K562 (cell line): ENCODE measurements around the gene PNP. TPM values are rescaled to one million over a fixed set of nuclear protein-coding genes. Genes with fewer than 3 reads are reported as not detected.

ENCODE experiments used
- ATAC-seq: fragments of 200-7000 bp; cut with Tn5 transposase; 3 replicates; pipeline ENCODE4 v1.9.1; 2020; ENCODE audit warnings: moderate library complexity
- BruUV-seq: library from RNA; stranded (reverse); fragments of 400-500 nt; replicated peaks from 2 replicates; lab custom pipeline; 2021; lab: Mats Ljungman, UMichigan
- CTCF ChIA-PET: fragments of 300-600 bp; formaldehyde crosslinking; extraction: SDS; loops from one replicate; lab custom pipeline; 2021; ENCODE audit warnings: low intra/inter-chr PET ratio; lab: Yijun Ruan, JAX
- POLR2A ChIA-PET: fragments of 300-600, 350-650 bp; sonication (Branson Sonifier 250); formaldehyde crosslinking; extraction: SDS; loops from one replicate; lab custom pipeline; 2021; ENCODE audit warnings: antibody characterized with exemption, inconsistent platforms; lab: Yijun Ruan, JAX
- DNase-seq, 4 experiments: peaks; one replicate each; pipeline versions ENCODE4 v3.0.0 to v3.0.0-alpha.2; 2011 to 2018; ENCODE audit warnings: low spot score in 3 of 4, mixed read lengths in 3 of 4; ENCODE audit errors: extremely low read depth in 1 of 4
- FAIRE-seq: peaks from 2 replicates; lab custom pipeline; 2011; peaks lifted over from hg19 to GRCh38; lab: Jason Lieb, UNC
- H2AFZ ChIP-seq: 2 replicates; pipeline ENCODE4 v1.6.0; 2011; ENCODE audit warnings: low read depth, low read length, control low read depth, inconsistent platforms
- H3K27ac ChIP-seq: fragments of 200-600 bp; 3 replicates; pipeline ENCODE4 v1.8.0; 2011; ENCODE audit warnings: low read depth, mild to moderate bottlenecking, control low read depth, inconsistent platforms, low read length, moderate library complexity, mixed read lengths; ENCODE audit errors: extremely low read depth
- H3K27me3 ChIP-seq, 2 experiments: fragments of 300-600 bp in 1 of 2; 2 replicates in 1 of 2; 3 replicates in 1 of 2; pipeline versions ENCODE4 v1.6.0 to v1.8.0; 2011; ENCODE audit warnings: inconsistent platforms in 2 of 2, low read length in 2 of 2, mild to moderate bottlenecking in 1 of 2, mixed read lengths in 1 of 2, moderate library complexity in 1 of 2; ENCODE audit not compliant: control insufficient read depth in 2 of 2, insufficient read depth in 2 of 2
- H3K36me3 ChIP-seq: fragments of 300-600 bp; 3 replicates; pipeline ENCODE4 v1.8.0; 2011; ENCODE audit warnings: mild to moderate bottlenecking, low read length, inconsistent platforms; ENCODE audit not compliant: control insufficient read depth, insufficient read depth
- H3K4me1 ChIP-seq, 2 experiments: fragments of 200-600 bp in 1 of 2; replicated peaks in 1 of 2; 2 replicates in 1 of 2; 3 replicates in 1 of 2; pipeline versions ENCODE4 v1.5.1 to v1.8.0; 2011; ENCODE audit warnings: inconsistent platforms in 2 of 2, low read length in 2 of 2, mild to moderate bottlenecking in 1 of 2, mixed read lengths in 1 of 2, moderate library complexity in 1 of 2; ENCODE audit not compliant: control insufficient read depth in 2 of 2, insufficient read depth in 2 of 2
- H3K4me2 ChIP-seq: 2 replicates; pipeline ENCODE4 v1.6.1; 2011; ENCODE audit warnings: low read length, control low read depth, inconsistent platforms, mixed read lengths; ENCODE audit not compliant: insufficient read depth
- H3K4me3 ChIP-seq: fragments of 200-600 bp; sonication (generic), shearing (Covaris generic); 2 replicates; pipeline ENCODE4 v1.5.1; 2016; ENCODE audit warnings: control low read depth, inconsistent platforms
- H3K79me2 ChIP-seq: fragments of 200-600 bp; 3 replicates; pipeline ENCODE4 v1.8.0; 2011; ENCODE audit warnings: low read length, inconsistent platforms; ENCODE audit not compliant: control insufficient read depth, insufficient read depth
- H3K9ac ChIP-seq, 2 experiments: 2 replicates each; pipeline versions ENCODE4 v1.6.0 to v1.6.1; 2011; ENCODE audit warnings: low read depth in 2 of 2, low read length in 2 of 2, control low read depth in 1 of 2, inconsistent platforms in 1 of 2, mild to moderate bottlenecking in 1 of 2, mixed read lengths in 1 of 2; ENCODE audit not compliant: insufficient read depth in 1 of 2
- H3K9me1 ChIP-seq: one replicate; pipeline ENCODE4 v1.6.0; 2011; ENCODE audit warnings: inconsistent platforms, mild to moderate bottlenecking, low read length, moderate library complexity; ENCODE audit not compliant: control insufficient read depth, insufficient read depth
- H3K9me3 ChIP-seq: replicated peaks from 2 replicates; pipeline ENCODE4 v1.5.1; 2011; ENCODE audit warnings: low read depth, low read length, inconsistent platforms; ENCODE audit not compliant: control insufficient read depth, insufficient read depth
- H4K20me1 ChIP-seq: replicated peaks from 2 replicates; pipeline ENCODE4 v1.6.1; 2011; ENCODE audit warnings: low read length, inconsistent platforms, mixed read lengths; ENCODE audit not compliant: control insufficient read depth, insufficient read depth
- CTCFL ChIP-seq: IDR thresholded peaks from 2 replicates; pipeline ENCODE4 v1.6.1; 2011; ENCODE audit warnings: borderline replicate concordance, low read depth, mild to moderate bottlenecking, moderate library complexity, low read length; ENCODE audit not compliant: insufficient read depth, poor library complexity, severe bottlenecking
- GTF2F1 ChIP-seq: IDR thresholded peaks from 2 replicates; pipeline ENCODE4 v1.6.1; 2011; ENCODE audit warnings: low read depth, low read length, improper control_type of control experiment
- HMG20B ChIP-seq: fragments of 250-450 bp; sonication (Bioruptor Pico); IDR thresholded peaks from 2 replicates; pipeline ENCODE4 v1.5.0; 2021; ENCODE audit warnings: mild to moderate bottlenecking
- KAT8 ChIP-seq: fragments of 450-650 bp; IDR thresholded peaks from 2 replicates; pipeline ENCODE4 v1.6.1; 2016; ENCODE audit warnings: low read depth, mild to moderate bottlenecking
- MCM5 ChIP-seq: fragments of 450-650 bp; IDR thresholded peaks from 2 replicates; pipeline ENCODE4 v1.6.1; 2016; ENCODE audit warnings: low read depth
- NBN ChIP-seq: fragments of 450-650 bp; IDR thresholded peaks from 2 replicates; pipeline ENCODE4 v1.6.1; 2016; ENCODE audit warnings: low read depth, mild to moderate bottlenecking
- PCBP2 ChIP-seq: fragments of 200-400 bp; formaldehyde crosslinking; IDR thresholded peaks from 2 replicates; pipeline ENCODE4 v1.6.1; 2018; ENCODE audit warnings: low read length, low read depth, mild to moderate bottlenecking, moderate library complexity; ENCODE audit not compliant: poor library complexity, severe bottlenecking
- PHF20 ChIP-seq: fragments of 450-650 bp; IDR thresholded peaks from 2 replicates; pipeline ENCODE4 v1.6.1; 2018; ENCODE audit not compliant: partially characterized antibody
- SUPT5H ChIP-seq: fragments of 450-650 bp; IDR thresholded peaks from 2 replicates; pipeline ENCODE4 v1.6.1; 2016
- ZNF277 ChIP-seq: fragments of 250-450 bp; sonication (Bioruptor Pico); IDR thresholded peaks from 2 replicates; pipeline ENCODE4 v1.8.0; 2022; ENCODE audit warnings: inconsistent platforms, mild to moderate bottlenecking, moderate library complexity, borderline replicate concordance
- ZNF695 ChIP-seq: fragments of 450-650 bp; formaldehyde crosslinking; IDR thresholded peaks from 2 replicates; pipeline ENCODE4 v1.4.0; 2020; ENCODE audit warnings: mild to moderate bottlenecking, moderate library complexity
- WGBS: fragments of 100-300 bp; shearing (Covaris generic); methylation state at CpG from one replicate; pipeline ENCODE4 v1.1.6; 2016; ENCODE audit warnings: low coverage, mixed read lengths; ENCODE audit not compliant: insufficient coverage; ENCODE audit errors: missing lambda C conversion rate; 5-methylcytosine and 5-hydroxymethylcytosine counted together
- in situ Hi-C: fragments of 300-500 bp; cut with MboI; formaldehyde crosslinking; loops from 4 replicates; pipeline ENCODE4 v1.15.0; 2018; ENCODE audit warnings: inconsistent platforms, mixed read lengths
- intact Hi-C: fragments of 100-400 bp; cut with micrococcal nuclease; formaldehyde crosslinking; loops from 2 replicates; pipeline ENCODE4 v1.14.2; 2022
- polyA plus RNA-seq, 8 experiments: library from polyadenylated mRNA; depleted of rRNA in 4 of 8; stranded (reverse) in 5 of 8; unstranded in 3 of 8; fragments of >200 nt; fragmentation: Nextera tagmentation in 2 of 8; fragmentation: Illumina TruSeq in 1 of 8; extraction: Ambion mirVana in 2 of 8; extraction: Trizol in 1 of 8; gene quantifications; 2 replicates each; pipeline versions ENCODE4 v1.2.1 to v1.2.3, GENCODE V29; 2011 to 2014; ENCODE audit warnings: inconsistent platforms in 1 of 8, missing spikeins in 1 of 8
- total RNA-seq, 7 experiments: library from RNA; depleted of rRNA in 6 of 7; stranded (reverse); fragments of >200 nt in 6 of 7; fragmentation: Illumina TruSeq in 2 of 7; extraction: Trizol in 2 of 7; gene quantifications; 2 replicates each; pipeline versions ENCODE4 v1.2.1 to v1.2.3, GENCODE V29; 2011 to 2021; ENCODE audit warnings: low replicate concordance in 1 of 7

PNP gene
- total and polyA plus RNA-seq, 9 of the 15 experiments (the other 6 are each of a cell fraction or from before 2014, with no cell fraction given), result 92.5 to 288 (median 137) TPM

DNA sequence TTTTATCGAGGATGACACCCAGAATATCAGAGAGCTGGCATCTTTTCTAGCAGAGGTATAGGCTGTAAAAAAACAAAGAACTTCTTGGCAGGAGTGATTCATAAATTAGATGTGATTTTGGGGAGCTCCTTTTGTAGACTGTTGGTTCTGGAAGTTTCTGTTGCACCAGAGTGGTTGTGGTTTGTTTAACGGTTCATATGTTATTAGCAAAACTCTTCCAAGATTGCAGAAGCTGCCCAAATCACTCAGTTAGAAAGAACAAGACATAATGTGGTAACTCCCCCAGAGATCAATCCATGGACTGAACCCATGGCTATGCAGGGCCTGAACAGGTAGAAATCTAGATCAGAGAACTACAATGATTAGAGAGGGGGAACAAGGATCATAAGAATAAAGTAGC lies 29.4 kb downstream of the PNP start:
- no peak for ATAC-seq
- no peaks in the 10 kb centered on the region for H3K27me3 ChIP-seq
- 34% methylated on average over 2 of the region's 2 CpGs for WGBS
- no peaks in the 10 kb centered on the region for H4K20me1 ChIP-seq
- DNase-seq, result no peak
- FAIRE-seq, result no peak
- POLR2A ChIA-PET, result interaction anchor here (0.7 kb wide), 1 partner anchor 29 kb away, joined by 5 read pairs; the partner anchor contains the start of gene PNP
- peaks cover 0 to 5% of the 10 kb centered on the region in 2 experiments; a peak in 2 of 5 replicates for H3K4me1 ChIP-seq
- in situ Hi-C loops (no loop called here), intact Hi-C loops (no loop called here)
- no peaks in the 10 kb centered on the region for H3K9me1 ChIP-seq
- H3K9me3 ChIP-seq, result no peaks in the 10 kb centered on the region
- no TSS peak for BruUV-seq
- no peaks in the 10 kb centered on the region for H3K79me2 ChIP-seq
- CTCF ChIA-PET, result no interaction called here
- H2AFZ ChIP-seq, result 0 out of 2 replicates have a peak overlapping the region, but pooled peaks have one; percentile 22
- H3K36me3 ChIP-seq, result no peaks in the 10 kb centered on the region
- no peak overlapping the region for H3K4me2 ChIP-seq
- no peak overlapping the region for H3K27ac ChIP-seq
- TF ChIP-seq PHF20, result no peak
- TF ChIP-seq HMG20B (CRISPR knock-in tag), result no peak
- no peak for TF ChIP-seq PCBP2
- TF ChIP-seq MCM5, result no peak
- no peak for TF ChIP-seq ZNF277
- no peak for TF ChIP-seq CTCFL
- no peak for TF ChIP-seq GTF2F1
- TF ChIP-seq SUPT5H, result no peak
- TF ChIP-seq ZNF695 (CRISPR knock-in tag), result no peak
- TF ChIP-seq NBN, result no peak
- TF ChIP-seq KAT8, result no peak
- no peak overlapping the region for H3K4me3 ChIP-seq
- no peak overlapping the region for H3K9ac ChIP-seq
